ENCODE results near the gene PTH2R.

GRCh38 chr2:208511573-208511972 is 105.0 kb downstream of the PTH2R start:
- no peak for TF ChIP-seq CTCF (IDR thresholded peaks at IDR 0.05; ENCODE audit: extremely low read depth in 1 of 2, insufficient read depth in 1 of 2, low read depth in 1 of 2, low read length in 2 of 2)
- no peak for TF ChIP-seq POLR2A (IDR thresholded peaks at IDR 0.05; ENCODE audit: low read depth, low read length)
- TF ChIP-seq EZH2 (IDR thresholded peaks at IDR 0.05; ENCODE audit: borderline replicate concordance, low read depth, low read length, severe bottlenecking) = no peak
